H9 (cell line): ENCODE results near the gene GLCE. TPM values are rescaled to one million over a fixed set of nuclear protein-coding genes. Genes with fewer than 3 reads are reported as not detected.
A peak's percentile ranks its signal among the peaks of the same experiment; 100 is the strongest.

Source experiments
- DNase-seq: peaks from one replicate; pipeline ENCODE4 v3.0.0-alpha.2; 2017
- H2AFZ ChIP-seq: one replicate; pipeline ENCODE4 v1.6.1; 2013; ENCODE audit warnings: mild to moderate bottlenecking, low read length, control low read depth, moderate library complexity
- H2AK5ac ChIP-seq: 2 replicates; pipeline ENCODE4 v1.6.1; 2013; ENCODE audit warnings: low read length, control low read depth, mixed read lengths; ENCODE audit not compliant: insufficient read length
- H2BK120ac ChIP-seq: one replicate; pipeline ENCODE4 v1.6.1; 2013; ENCODE audit warnings: low read depth, mild to moderate bottlenecking, low read length, control low read depth, inconsistent platforms; ENCODE audit not compliant: poor library complexity, severe bottlenecking
- H2BK12ac ChIP-seq: 2 replicates; pipeline ENCODE4 v1.6.1; 2013; ENCODE audit warnings: low read length, control low read depth, mixed read lengths, low read depth; ENCODE audit not compliant: insufficient read length
- H2BK15ac ChIP-seq: 2 replicates; pipeline ENCODE4 v1.6.1; 2013; ENCODE audit warnings: low read depth, low read length, control low read depth
- H2BK20ac ChIP-seq: one replicate; pipeline ENCODE4 v1.6.1; 2013; ENCODE audit warnings: low read depth, mild to moderate bottlenecking, low read length, control low read depth, inconsistent platforms; ENCODE audit not compliant: poor library complexity, severe bottlenecking
- H2BK5ac ChIP-seq: 2 replicates; pipeline ENCODE4 v1.6.1; 2013; ENCODE audit warnings: low read length, control low read depth, mixed read lengths; ENCODE audit not compliant: insufficient read length
- H3K14ac ChIP-seq: 2 replicates; pipeline ENCODE4 v1.6.1; 2013; ENCODE audit warnings: low read length, control low read depth; ENCODE audit not compliant: insufficient read depth
- H3K18ac ChIP-seq: 2 replicates; pipeline ENCODE4 v1.6.1; 2013; ENCODE audit warnings: low read depth, mild to moderate bottlenecking, mixed read lengths, low read length, control low read depth; ENCODE audit not compliant: insufficient read length
- H3K23ac ChIP-seq: 2 replicates; pipeline ENCODE4 v1.6.1; 2013; ENCODE audit warnings: low read length, control low read depth, mixed read lengths, low read depth; ENCODE audit not compliant: insufficient read length
- H3K23me2 ChIP-seq: 2 replicates; pipeline ENCODE4 v1.6.1; 2013; ENCODE audit warnings: low read depth, mild to moderate bottlenecking, mixed read lengths, low read length, control low read depth; ENCODE audit not compliant: insufficient read length, poor library complexity, severe bottlenecking
- H3K27ac ChIP-seq: 2 replicates; pipeline ENCODE4 v1.5.1; 2013; ENCODE audit warnings: low read length, control low read depth, mixed read lengths, low read depth; ENCODE audit not compliant: insufficient read length
- H3K27me3 ChIP-seq: 2 replicates; pipeline ENCODE4 v1.6.1; 2013; ENCODE audit warnings: low read length, control low read depth, inconsistent platforms; ENCODE audit not compliant: insufficient read depth
- H3K4ac ChIP-seq: 2 replicates; pipeline ENCODE4 v1.6.1; 2013; ENCODE audit warnings: low read depth, mild to moderate bottlenecking, control low read depth, inconsistent platforms, low read length, moderate library complexity
- H3K4me1 ChIP-seq: 2 replicates; pipeline ENCODE4 v1.6.1; 2013; ENCODE audit warnings: low read length, control low read depth, inconsistent platforms; ENCODE audit not compliant: insufficient read depth
- H3K4me2 ChIP-seq: 2 replicates; pipeline ENCODE4 v1.6.1; 2013; ENCODE audit warnings: low read length, control low read depth, mixed read lengths; ENCODE audit not compliant: insufficient read length, insufficient read depth
- H3K56ac ChIP-seq: 2 replicates; pipeline ENCODE4 v1.6.1; 2013; ENCODE audit warnings: low read depth, mild to moderate bottlenecking, mixed read lengths, low read length, control low read depth; ENCODE audit not compliant: insufficient read length
- H3K79me1 ChIP-seq: 2 replicates; pipeline ENCODE4 v1.6.1; 2013; ENCODE audit warnings: low read depth, mild to moderate bottlenecking, moderate library complexity, low read length, control low read depth, inconsistent platforms; ENCODE audit not compliant: insufficient read depth, poor library complexity, severe bottlenecking
- H3K79me2 ChIP-seq: 2 replicates; pipeline ENCODE4 v1.6.1; 2013; ENCODE audit warnings: low read length, control low read depth, inconsistent platforms; ENCODE audit not compliant: insufficient read depth
- H3K9ac ChIP-seq: 2 replicates; pipeline ENCODE4 v1.6.1; 2013; ENCODE audit warnings: low read length, control low read depth, mixed read lengths; ENCODE audit not compliant: insufficient read length; ENCODE audit errors: extremely low read depth
- H3K9me3 ChIP-seq: one replicate; pipeline ENCODE4 v1.6.1; 2013; ENCODE audit warnings: low read depth, low read length, inconsistent platforms; ENCODE audit not compliant: control insufficient read depth
- H3T11ph ChIP-seq: one replicate; pipeline ENCODE4 v1.6.1; 2013; ENCODE audit warnings: mild to moderate bottlenecking, low read length, control low read depth, inconsistent platforms
- H4K20me1 ChIP-seq: one replicate; pipeline ENCODE4 v1.6.1; 2013; ENCODE audit not compliant: control insufficient read depth, insufficient read length, insufficient read depth
- H4K5ac ChIP-seq: 2 replicates; pipeline ENCODE4 v1.6.1; 2013; ENCODE audit warnings: low read depth, mild to moderate bottlenecking, mixed read lengths, low read length, control low read depth; ENCODE audit not compliant: insufficient read length
- H4K8ac ChIP-seq: replicated peaks from 2 replicates; pipeline ENCODE4 v1.6.1; 2013; ENCODE audit warnings: low read length, control low read depth, mixed read lengths, low read depth; ENCODE audit not compliant: insufficient read length
- H4K91ac ChIP-seq: 2 replicates; pipeline ENCODE4 v1.6.1; 2013; ENCODE audit warnings: low read depth, mild to moderate bottlenecking, moderate library complexity, mixed read lengths, low read length, control low read depth; ENCODE audit not compliant: insufficient read length
- H3K27ac Mint-ChIP-seq, 3 experiments: 2 replicates in 2 of 3; 3 replicates in 1 of 3; pipeline ENCODE4 v1.8.0; 2020 to 2021; ENCODE audit warnings: mixed read lengths in 3 of 3, mild to moderate bottlenecking in 1 of 3, moderate library complexity in 1 of 3
- H3K27me3 Mint-ChIP-seq: 2 replicates; pipeline ENCODE4 v1.8.0; 2021; ENCODE audit warnings: low read depth, mild to moderate bottlenecking, moderate library complexity, mixed read lengths
- H3K36me3 Mint-ChIP-seq, 3 experiments: 2 replicates in 2 of 3; 3 replicates in 1 of 3; pipeline ENCODE4 v1.8.0; 2020 to 2021; ENCODE audit warnings: low read depth in 3 of 3, mixed read lengths in 3 of 3; ENCODE audit not compliant: insufficient read depth in 1 of 3
- H3K4me1 Mint-ChIP-seq, 2 experiments: 2 replicates each; pipeline ENCODE4 v1.8.0; 2020; ENCODE audit warnings: mixed read lengths in 2 of 2
- H3K4me3 Mint-ChIP-seq, 2 experiments: 2 replicates in 1 of 2; 3 replicates in 1 of 2; pipeline ENCODE4 v1.8.0; 2020 to 2021; ENCODE audit warnings: mild to moderate bottlenecking in 2 of 2, mixed read lengths in 2 of 2, moderate library complexity in 1 of 2
- H3K9me3 Mint-ChIP-seq, 2 experiments: 2 replicates in 1 of 2; 3 replicates in 1 of 2; pipeline ENCODE4 v1.8.0; 2020; ENCODE audit warnings: mild to moderate bottlenecking in 2 of 2, mixed read lengths in 2 of 2, moderate library complexity in 1 of 2
- CTCF ChIP-seq: fragments of 200-600 bp; sonication (generic); conservative IDR thresholded peaks from 3 replicates; pipeline ENCODE4 v1.8.0; 2021; ENCODE audit warnings: antibody characterized with exemption, mild to moderate bottlenecking
- WGBS: extraction: QIAGEN DNeasy Blood & Tissue Kit; methylation state at CpG from one replicate; pipeline ENCODE4 v1.1.7; 2013; ENCODE audit warnings: missing lambda C conversion rate, low lambda C conversion rate, mixed read lengths; ENCODE audit not compliant: insufficient read length; ENCODE audit errors: extremely low coverage; 5-methylcytosine and 5-hydroxymethylcytosine counted together
- total RNA-seq: library from RNA; stranded (reverse); gene quantifications from 2 replicates; pipeline ENCODE4 v1.2.1, GENCODE V29; 2021

GLCE gene
- total RNA-seq, 1 experiment from 2014 or later, result 12.2 TPM

DNA sequence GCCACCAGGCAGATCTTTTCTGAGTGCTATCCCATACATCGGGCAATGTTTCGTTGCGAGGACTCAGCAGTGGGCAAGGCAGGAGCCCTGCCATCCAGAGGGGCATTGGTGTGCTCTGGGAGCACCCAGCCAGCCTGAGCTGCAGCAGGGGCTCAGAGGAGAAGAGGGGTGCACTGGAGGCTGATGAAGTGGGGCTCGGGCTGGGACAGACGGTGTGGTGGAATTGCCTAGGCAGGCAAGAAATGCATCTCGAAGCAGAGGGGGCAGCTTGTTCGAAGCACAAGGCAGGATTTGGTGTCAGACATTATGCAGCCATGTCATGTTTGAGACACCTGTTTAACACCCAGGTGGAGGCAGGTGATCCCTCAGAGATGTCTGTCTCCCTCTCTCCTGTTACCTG, 157.6 kb downstream of the GLCE start:
- Histone ChIP-seq H2AFZ (no peak overlapping the region), H3K79me1 (no peaks in the 10 kb centered on the region), H3K4me2 (no peak overlapping the region), H3K14ac (no peak overlapping the region), H4K8ac (no peak overlapping the region), H2BK5ac (no peak overlapping the region), H2BK12ac (no peak overlapping the region), H3K9me3 (no peaks in the 10 kb centered on the region), H3K56ac (no peak overlapping the region), H4K20me1 (no peaks in the 10 kb centered on the region), H4K5ac (no peak overlapping the region), H3T11ph (no peak overlapping the region), H3K27me3 (no peaks in the 10 kb centered on the region), H3K79me2 (no peaks in the 10 kb centered on the region), H3K27ac (no peak overlapping the region), H2BK120ac (no peak overlapping the region), H3K9ac (no peak overlapping the region), H3K23me2 (no peaks in the 10 kb centered on the region), H3K4ac (no peak overlapping the region), H3K23ac (no peak overlapping the region), H2BK15ac (no peak overlapping the region), H3K4me1 (no peaks in the 10 kb centered on the region), H2BK20ac (no peak overlapping the region), H3K18ac (no peak overlapping the region), H4K91ac (no peak overlapping the region), H2AK5ac (no peak overlapping the region)
- Mint-ChIP-seq H3K27ac (0 out of 7 replicates have a peak overlapping the region, but pooled peaks of 1 of the 3 experiments have one; percentile 30), H3K27me3 (peaks cover 11% of the 10 kb centered on the region), H3K4me3 (no peak overlapping the region; a peak in 1 of 5 replicates), H3K36me3 (no peaks in the 10 kb centered on the region), H3K9me3 (no peaks in the 10 kb centered on the region), H3K4me1 (peaks cover 8 to 23% of the 10 kb centered on the region in 2 experiments)
- WGBS, result no CpG with 5 or more reads among the region's 7 CpGs
- no peak for DNase-seq
- TF ChIP-seq CTCF, result no peak
